ENCODE measurements around the gene ARFGEF2.
"Not testable (repeated sequence)": the region's sequence is repeated elsewhere in the genome, so short reads cannot be mapped to it uniquely, and the experiment has no call there.

Gene ARFGEF2

GRCh38 chr20:49063279-49063678, 141.8 kb downstream of the ARFGEF2 start:
- DNase-seq (ENCODE audit: low read depth in 2 of 2): no peak

GRCh38 chr20:49074521-49074920, 153.0 kb downstream of the ARFGEF2 start:
- DNase-seq (ENCODE audit: low read depth in 2 of 2): no peak

- DNase-seq (ENCODE audit: low read depth in 2 of 2): no peak
These were observed 156.8 kb downstream of the ARFGEF2 start for GRCh38 chr20:49078310-49078709.

GRCh38 chr20:49082295-49082694, 160.8 kb downstream of the ARFGEF2 start:
- DNase-seq (ENCODE audit: low read depth in 2 of 2): not testable (repeated sequence)
